Panc1 (cell line): ENCODE measurements around the gene TM4SF5.

Experiments used
- POLR2AphosphoS5 ChIP-seq: IDR thresholded peaks from 2 replicates; pipeline ENCODE4 v1.6.1; 2012; ENCODE audit warnings: mild to moderate bottlenecking, low read depth, low read length, moderate library complexity
- SIN3A ChIP-seq: IDR thresholded peaks from 2 replicates; pipeline ENCODE4 v1.6.1; 2012; ENCODE audit warnings: low read depth, mild to moderate bottlenecking, low read length, moderate library complexity, borderline replicate concordance; ENCODE audit not compliant: insufficient read depth
- TCF7L2 ChIP-seq: IDR thresholded peaks from 2 replicates; pipeline ENCODE4 v1.6.1; 2011; ENCODE audit warnings: mild to moderate bottlenecking, low read depth, low read length, inconsistent platforms
- TF ChIP-seq, protein P1 (sequence below): fragments of 450-650 bp; IDR thresholded peaks from 2 replicates; pipeline ENCODE4 v1.5.1; 2017; ENCODE audit warnings: mild to moderate bottlenecking
- TF ChIP-seq, protein P2 (sequence below), 2 experiments: IDR thresholded peaks; 2 replicates each; pipeline ENCODE4 v1.6.1; 2011 to 2012; ENCODE audit warnings: low read depth in 2 of 2, control low read depth in 1 of 2, low read length in 1 of 2, mild to moderate bottlenecking in 1 of 2, moderate library complexity in 1 of 2; ENCODE audit not compliant: insufficient read depth in 1 of 2

DNA sequence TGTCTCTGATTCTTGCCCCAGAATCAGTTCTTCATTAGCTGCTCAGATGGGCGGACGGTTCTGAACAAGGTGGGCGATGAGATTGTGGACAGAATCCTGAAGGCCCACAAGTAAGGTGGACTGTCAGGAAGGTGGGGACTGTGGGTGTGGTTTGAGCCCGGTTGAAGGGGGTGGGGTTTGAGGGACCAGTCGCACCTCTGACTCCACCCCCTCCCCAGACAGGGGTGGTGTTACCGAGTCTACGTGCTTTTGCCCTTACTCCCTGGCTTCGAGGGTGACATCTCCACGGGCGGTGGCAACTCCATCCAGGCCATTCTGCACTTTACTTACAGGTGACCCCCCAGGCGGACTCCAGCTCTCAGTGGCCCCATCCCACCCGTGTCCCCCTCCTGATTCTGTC, 46.6 kb downstream of the TM4SF5 start:
- TF ChIP-seq, protein P1, sequence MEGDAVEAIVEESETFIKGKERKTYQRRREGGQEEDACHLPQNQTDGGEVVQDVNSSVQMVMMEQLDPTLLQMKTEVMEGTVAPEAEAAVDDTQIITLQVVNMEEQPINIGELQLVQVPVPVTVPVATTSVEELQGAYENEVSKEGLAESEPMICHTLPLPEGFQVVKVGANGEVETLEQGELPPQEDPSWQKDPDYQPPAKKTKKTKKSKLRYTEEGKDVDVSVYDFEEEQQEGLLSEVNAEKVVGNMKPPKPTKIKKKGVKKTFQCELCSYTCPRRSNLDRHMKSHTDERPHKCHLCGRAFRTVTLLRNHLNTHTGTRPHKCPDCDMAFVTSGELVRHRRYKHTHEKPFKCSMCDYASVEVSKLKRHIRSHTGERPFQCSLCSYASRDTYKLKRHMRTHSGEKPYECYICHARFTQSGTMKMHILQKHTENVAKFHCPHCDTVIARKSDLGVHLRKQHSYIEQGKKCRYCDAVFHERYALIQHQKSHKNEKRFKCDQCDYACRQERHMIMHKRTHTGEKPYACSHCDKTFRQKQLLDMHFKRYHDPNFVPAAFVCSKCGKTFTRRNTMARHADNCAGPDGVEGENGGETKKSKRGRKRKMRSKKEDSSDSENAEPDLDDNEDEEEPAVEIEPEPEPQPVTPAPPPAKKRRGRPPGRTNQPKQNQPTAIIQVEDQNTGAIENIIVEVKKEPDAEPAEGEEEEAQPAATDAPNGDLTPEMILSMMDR: no peak
- TF ChIP-seq, protein P2, sequence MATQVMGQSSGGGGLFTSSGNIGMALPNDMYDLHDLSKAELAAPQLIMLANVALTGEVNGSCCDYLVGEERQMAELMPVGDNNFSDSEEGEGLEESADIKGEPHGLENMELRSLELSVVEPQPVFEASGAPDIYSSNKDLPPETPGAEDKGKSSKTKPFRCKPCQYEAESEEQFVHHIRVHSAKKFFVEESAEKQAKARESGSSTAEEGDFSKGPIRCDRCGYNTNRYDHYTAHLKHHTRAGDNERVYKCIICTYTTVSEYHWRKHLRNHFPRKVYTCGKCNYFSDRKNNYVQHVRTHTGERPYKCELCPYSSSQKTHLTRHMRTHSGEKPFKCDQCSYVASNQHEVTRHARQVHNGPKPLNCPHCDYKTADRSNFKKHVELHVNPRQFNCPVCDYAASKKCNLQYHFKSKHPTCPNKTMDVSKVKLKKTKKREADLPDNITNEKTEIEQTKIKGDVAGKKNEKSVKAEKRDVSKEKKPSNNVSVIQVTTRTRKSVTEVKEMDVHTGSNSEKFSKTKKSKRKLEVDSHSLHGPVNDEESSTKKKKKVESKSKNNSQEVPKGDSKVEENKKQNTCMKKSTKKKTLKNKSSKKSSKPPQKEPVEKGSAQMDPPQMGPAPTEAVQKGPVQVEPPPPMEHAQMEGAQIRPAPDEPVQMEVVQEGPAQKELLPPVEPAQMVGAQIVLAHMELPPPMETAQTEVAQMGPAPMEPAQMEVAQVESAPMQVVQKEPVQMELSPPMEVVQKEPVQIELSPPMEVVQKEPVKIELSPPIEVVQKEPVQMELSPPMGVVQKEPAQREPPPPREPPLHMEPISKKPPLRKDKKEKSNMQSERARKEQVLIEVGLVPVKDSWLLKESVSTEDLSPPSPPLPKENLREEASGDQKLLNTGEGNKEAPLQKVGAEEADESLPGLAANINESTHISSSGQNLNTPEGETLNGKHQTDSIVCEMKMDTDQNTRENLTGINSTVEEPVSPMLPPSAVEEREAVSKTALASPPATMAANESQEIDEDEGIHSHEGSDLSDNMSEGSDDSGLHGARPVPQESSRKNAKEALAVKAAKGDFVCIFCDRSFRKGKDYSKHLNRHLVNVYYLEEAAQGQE (IDR thresholded peaks at IDR 0.05; ENCODE audit: insufficient read depth in 1 of 2, low read depth in 2 of 2, low read length in 1 of 2): no peak
- TF ChIP-seq SIN3A: no peak
- TF ChIP-seq POLR2AphosphoS5: no peak
- no peak for TF ChIP-seq TCF7L2
